ENCODE results near the gene NKPD1.

DNA sequence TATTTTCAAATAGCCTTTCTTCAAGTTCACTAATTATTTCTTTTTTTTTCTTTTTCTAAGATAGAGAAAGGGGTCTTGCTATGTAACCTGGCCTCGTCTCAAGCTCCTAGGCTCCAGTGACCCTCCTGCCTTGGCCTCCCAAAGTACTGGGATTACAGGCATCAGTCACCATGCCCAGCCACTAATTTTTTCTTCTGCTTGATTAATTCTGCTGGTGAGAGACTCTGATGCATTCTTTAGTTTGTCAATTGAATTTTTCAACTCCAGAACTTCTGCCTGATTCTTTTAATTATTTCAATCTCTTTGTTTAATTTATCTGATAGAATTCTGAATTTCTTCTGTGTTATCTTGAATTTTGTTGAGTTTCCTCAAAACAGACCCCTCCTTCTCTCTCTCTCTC is 29.2 kb upstream of the NKPD1 start:
- TF ChIP-seq, protein P1, sequence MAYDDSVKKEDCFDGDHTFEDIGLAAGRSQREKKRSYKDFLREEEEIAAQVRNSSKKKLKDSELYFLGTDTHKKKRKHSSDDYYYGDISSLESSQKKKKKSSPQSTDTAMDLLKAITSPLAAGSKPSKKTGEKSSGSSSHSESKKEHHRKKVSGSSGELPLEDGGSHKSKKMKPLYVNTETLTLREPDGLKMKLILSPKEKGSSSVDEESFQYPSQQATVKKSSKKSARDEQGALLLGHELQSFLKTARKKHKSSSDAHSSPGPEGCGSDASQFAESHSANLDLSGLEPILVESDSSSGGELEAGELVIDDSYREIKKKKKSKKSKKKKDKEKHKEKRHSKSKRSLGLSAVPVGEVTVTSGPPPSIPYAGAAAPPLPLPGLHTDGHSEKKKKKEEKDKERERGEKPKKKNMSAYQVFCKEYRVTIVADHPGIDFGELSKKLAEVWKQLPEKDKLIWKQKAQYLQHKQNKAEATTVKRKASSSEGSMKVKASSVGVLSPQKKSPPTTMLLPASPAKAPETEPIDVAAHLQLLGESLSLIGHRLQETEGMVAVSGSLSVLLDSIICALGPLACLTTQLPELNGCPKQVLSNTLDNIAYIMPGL (CRISPR knock-in tag; IDR thresholded peaks at IDR 0.05; ENCODE audit: borderline replicate concordance): no peak
- TF ChIP-seq RAD21 (conservative IDR thresholded peaks at IDR 0.05 in 1 of 2, IDR thresholded peaks at IDR 0.05 in 1 of 2): no peak
